A549 (cell line): ENCODE data around the gene PLPP6. TPM values are rescaled to one million over a fixed set of nuclear protein-coding genes. Genes with fewer than 3 reads are reported as not detected.

Experiments used
- ATAC-seq, 2 experiments: fragments of 200-7000 bp in 1 of 2; fragments of >200 bp in 1 of 2; cut with Nextera tagmentation in 1 of 2; cut with Tn5 transposase in 1 of 2; 3 replicates each; pipeline versions ENCODE4 v1.8.0 to v1.9.1; 2018 to 2020; ENCODE audit warnings: mild to moderate bottlenecking in 1 of 2, moderate library complexity in 1 of 2
- CTCF ChIA-PET: fragments of 300-600 bp; sonication (Branson Sonifier 250); formaldehyde crosslinking; extraction: SDS; loops from one replicate; lab custom pipeline; 2021; ENCODE audit warnings: antibody characterized with exemption, inconsistent platforms; lab: Yijun Ruan, JAX
- POLR2A ChIA-PET: fragments of 350-600 bp; formaldehyde crosslinking; extraction: SDS; loops from one replicate; lab custom pipeline; 2021; ENCODE audit warnings: antibody characterized with exemption, inconsistent platforms; lab: Yijun Ruan, JAX
- DNase-seq, 2 experiments: peaks; one replicate each; pipeline versions ENCODE4 v3.0.0 to v3.0.0-alpha.2; 2011 to 2016; ENCODE audit warnings: low read depth in 1 of 2, low spot score in 1 of 2
- FAIRE-seq: peaks from 2 replicates; lab custom pipeline; 2011; peaks lifted over from hg19 to GRCh38; lab: Jason Lieb, UNC
- H3K27ac ChIP-seq, 2 experiments: fragments of >200 bp; sonication (Bioruptor Twin); formaldehyde crosslinking; 3 replicates each; pipeline ENCODE4 v1.5.1; 2016 to 2017
- H3K4me1 ChIP-seq: fragments of >200 bp; sonication (Bioruptor Twin); formaldehyde crosslinking; 3 replicates; pipeline ENCODE4 v1.6.1; 2016
- H3K4me2 ChIP-seq: fragments of >200 bp; sonication (Bioruptor Twin); formaldehyde crosslinking; 3 replicates; pipeline ENCODE4 v1.6.1; 2016
- H3K4me3 ChIP-seq: fragments of >200 bp; sonication (Bioruptor Twin); formaldehyde crosslinking; 3 replicates; pipeline ENCODE4 v1.5.1; 2016
- H3K9me3 ChIP-seq: fragments of >200 bp; sonication (Bioruptor Twin); formaldehyde crosslinking; 3 replicates; pipeline ENCODE4 v1.6.1; 2016
- BHLHE40 ChIP-seq: IDR thresholded peaks from 2 replicates; pipeline ENCODE4 v1.6.1; 2012; ENCODE audit warnings: low read depth, low read length, inconsistent platforms
- CEBPB ChIP-seq, 2 experiments: fragments of >200 bp in 1 of 2; sonication (Bioruptor Twin) in 1 of 2; formaldehyde crosslinking in 1 of 2; IDR thresholded peaks; 2 replicates each; pipeline ENCODE4 v1.6.1; 2012 to 2016
- CTCF ChIP-seq: fragments of >200 bp; sonication (Bioruptor Twin); formaldehyde crosslinking; IDR thresholded peaks from 3 replicates; pipeline ENCODE4 v1.5.1; 2016
- E2F6 ChIP-seq: IDR thresholded peaks from 2 replicates; pipeline ENCODE4 v1.6.1; 2012; ENCODE audit warnings: low read depth, borderline replicate concordance
- EP300 ChIP-seq, 2 experiments: fragments of >200 bp; sonication (Bioruptor Twin); formaldehyde crosslinking; IDR thresholded peaks; 2 replicates in 1 of 2; 3 replicates in 1 of 2; pipeline ENCODE4 v1.6.1; 2016 to 2017
- ESRRA ChIP-seq: fragments of 150-350 bp; IDR thresholded peaks from 2 replicates; pipeline ENCODE4 v1.6.1; 2014; ENCODE audit warnings: mild to moderate bottlenecking, low read length, borderline replicate concordance
- FOSB ChIP-seq: fragments of 250-450 bp; sonication (Bioruptor Pico); IDR thresholded peaks from 2 replicates; pipeline ENCODE4 v1.5.0; 2020; ENCODE audit warnings: mild to moderate bottlenecking, moderate library complexity
- FOXS1 ChIP-seq: fragments of 250-450 bp; sonication (Bioruptor Pico); IDR thresholded peaks from 2 replicates; pipeline ENCODE4 v1.5.0; 2020; ENCODE audit warnings: mild to moderate bottlenecking, moderate library complexity
- GATA3 ChIP-seq: IDR thresholded peaks from 2 replicates; pipeline ENCODE4 v1.6.1; 2012; ENCODE audit warnings: borderline replicate concordance
- HDAC2 ChIP-seq: fragments of 200-600 bp; sonication (generic); IDR thresholded peaks from 2 replicates; pipeline ENCODE4 v1.6.1; 2016
- HES2 ChIP-seq: fragments of >200 bp; sonication (Bioruptor Twin); formaldehyde crosslinking; IDR thresholded peaks from 2 replicates; pipeline ENCODE4 v1.6.1; 2016
- JUN ChIP-seq, 2 experiments: fragments of >200 bp; sonication (Bioruptor Twin); formaldehyde crosslinking; IDR thresholded peaks; 2 replicates in 1 of 2; 3 replicates in 1 of 2; pipeline ENCODE4 v1.6.1; 2016 to 2017
- JUNB ChIP-seq: fragments of >200 bp; sonication (Bioruptor Twin); formaldehyde crosslinking; IDR thresholded peaks from 2 replicates; pipeline ENCODE4 v1.6.1; 2016
- KDM1A ChIP-seq: fragments of 200-600 bp; sonication (generic); IDR thresholded peaks from 2 replicates; pipeline ENCODE4 v1.6.1; 2016; ENCODE audit warnings: low read depth, mild to moderate bottlenecking
- KDM5A ChIP-seq: fragments of 200-600 bp; sonication (generic); IDR thresholded peaks from 2 replicates; pipeline ENCODE4 v1.6.1; 2016; ENCODE audit warnings: antibody characterized with exemption, mild to moderate bottlenecking
- NPAS2 ChIP-seq: fragments of 250-450 bp; sonication (Bioruptor Pico); IDR thresholded peaks from 2 replicates; pipeline ENCODE4 v1.8.0; 2022; ENCODE audit warnings: mild to moderate bottlenecking, moderate library complexity, borderline replicate concordance
- NR3C1 ChIP-seq: fragments of >200 bp; sonication (Bioruptor Twin); formaldehyde crosslinking; IDR thresholded peaks from 3 replicates; pipeline ENCODE4 v1.6.1; 2017
- PHF8 ChIP-seq: fragments of 200-600 bp; sonication (generic); IDR thresholded peaks from 2 replicates; pipeline ENCODE4 v1.6.1; 2016; ENCODE audit warnings: low read depth, mild to moderate bottlenecking, antibody characterized with exemption, moderate library complexity, borderline replicate concordance
- POLR2A ChIP-seq: IDR thresholded peaks from 2 replicates; pipeline ENCODE4 v1.6.1; 2012; ENCODE audit warnings: mild to moderate bottlenecking, low read length
- POLR2AphosphoS2 ChIP-seq: conservative IDR thresholded peaks from 2 replicates; pipeline ENCODE4 v1.6.1; 2012; ENCODE audit warnings: low read length, improper control_type of control experiment, inconsistent platforms
- RCOR1 ChIP-seq: fragments of 150-350 bp; IDR thresholded peaks from 2 replicates; pipeline ENCODE4 v1.6.1; 2014; ENCODE audit warnings: antibody characterized with exemption, low read length, low read depth
- RFX5 ChIP-seq: fragments of 450-650 bp; IDR thresholded peaks from 2 replicates; pipeline ENCODE4 v1.7.1; 2014; ENCODE audit warnings: antibody characterized with exemption, mild to moderate bottlenecking, moderate library complexity
- SREBF2 ChIP-seq: fragments of 450-650 bp; IDR thresholded peaks from 2 replicates; pipeline ENCODE4 v1.6.1; 2014; ENCODE audit warnings: mild to moderate bottlenecking, moderate library complexity
- TP53 ChIP-seq: fragments of 250-450 bp; sonication (Bioruptor Pico); IDR thresholded peaks from 2 replicates; pipeline ENCODE4 v1.5.0; 2021; ENCODE audit warnings: mild to moderate bottlenecking, moderate library complexity
- ZC3H11A ChIP-seq: fragments of 450-650 bp; IDR thresholded peaks from 2 replicates; pipeline ENCODE4 v1.6.1; 2014; ENCODE audit warnings: antibody characterized with exemption, mild to moderate bottlenecking
- ZNF302 ChIP-seq: fragments of 250-450 bp; sonication (Bioruptor Pico); IDR thresholded peaks from 2 replicates; pipeline ENCODE4 v1.9.0; 2021; ENCODE audit warnings: inconsistent platforms, mild to moderate bottlenecking, moderate library complexity
- WGBS: methylation state at CpG from one replicate; pipeline ENCODE4 v1.1.6; 2017; ENCODE audit errors: missing lambda C conversion rate; 5-methylcytosine and 5-hydroxymethylcytosine counted together
- polyA plus RNA-seq, 4 experiments: library from polyadenylated mRNA; depleted of rRNA in 3 of 4; stranded (reverse); fragments of >200 nt; fragmentation: RNase III in 1 of 4; extraction: RNeasy Plus Mini Kit Qiagen cat#74134 plus additional on column Dnase treatment in 1 of 4; gene quantifications; 2 replicates in 3 of 4; 3 replicates in 1 of 4; pipeline ENCODE4 v1.2.3, GENCODE V29; 2011 to 2017
- TF ChIP-seq, protein P1 (sequence below): fragments of 250-450 bp; sonication (Bioruptor Pico); IDR thresholded peaks from 2 replicates; pipeline ENCODE4 v1.5.0; 2020; ENCODE audit warnings: low read depth, mild to moderate bottlenecking, moderate library complexity
- TF ChIP-seq, protein P2 (sequence below): fragments of 200-600 bp; sonication (generic); IDR thresholded peaks from 2 replicates; pipeline ENCODE4 v1.6.1; 2016; ENCODE audit warnings: antibody characterized with exemption, mild to moderate bottlenecking, moderate library complexity
- TF ChIP-seq, protein P3 (sequence below): fragments of >200 bp; sonication (Bioruptor Twin); formaldehyde crosslinking; IDR thresholded peaks from 3 replicates; pipeline ENCODE4 v1.6.1; 2016

The PLPP6 gene
- polyA plus RNA-seq, 2 of the 4 experiments (the other 2 are of a cell fraction) = 11.2 to 13.5 TPM

GRCh38 chr9:4630836-4631235 lies 31.3 kb upstream of the PLPP6 start:
- TF ChIP-seq, protein P1, sequence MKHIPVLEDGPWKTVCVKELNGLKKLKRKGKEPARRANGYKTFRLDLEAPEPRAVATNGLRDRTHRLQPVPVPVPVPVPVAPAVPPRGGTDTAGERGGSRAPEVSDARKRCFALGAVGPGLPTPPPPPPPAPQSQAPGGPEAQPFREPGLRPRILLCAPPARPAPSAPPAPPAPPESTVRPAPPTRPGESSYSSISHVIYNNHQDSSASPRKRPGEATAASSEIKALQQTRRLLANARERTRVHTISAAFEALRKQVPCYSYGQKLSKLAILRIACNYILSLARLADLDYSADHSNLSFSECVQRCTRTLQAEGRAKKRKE (CRISPR knock-in tag) = no peak
- TF ChIP-seq ZNF302 (no peak), ZC3H11A (no peak), FOXS1 (CRISPR knock-in tag) (no peak), KDM1A (no peak), TP53 (CRISPR knock-in tag) (no peak), JUNB (no peak), RCOR1 (no peak), NR3C1 (no peak), JUN (IDR thresholded peaks at IDR 0.05) (no peak)
- TF ChIP-seq, protein P2, sequence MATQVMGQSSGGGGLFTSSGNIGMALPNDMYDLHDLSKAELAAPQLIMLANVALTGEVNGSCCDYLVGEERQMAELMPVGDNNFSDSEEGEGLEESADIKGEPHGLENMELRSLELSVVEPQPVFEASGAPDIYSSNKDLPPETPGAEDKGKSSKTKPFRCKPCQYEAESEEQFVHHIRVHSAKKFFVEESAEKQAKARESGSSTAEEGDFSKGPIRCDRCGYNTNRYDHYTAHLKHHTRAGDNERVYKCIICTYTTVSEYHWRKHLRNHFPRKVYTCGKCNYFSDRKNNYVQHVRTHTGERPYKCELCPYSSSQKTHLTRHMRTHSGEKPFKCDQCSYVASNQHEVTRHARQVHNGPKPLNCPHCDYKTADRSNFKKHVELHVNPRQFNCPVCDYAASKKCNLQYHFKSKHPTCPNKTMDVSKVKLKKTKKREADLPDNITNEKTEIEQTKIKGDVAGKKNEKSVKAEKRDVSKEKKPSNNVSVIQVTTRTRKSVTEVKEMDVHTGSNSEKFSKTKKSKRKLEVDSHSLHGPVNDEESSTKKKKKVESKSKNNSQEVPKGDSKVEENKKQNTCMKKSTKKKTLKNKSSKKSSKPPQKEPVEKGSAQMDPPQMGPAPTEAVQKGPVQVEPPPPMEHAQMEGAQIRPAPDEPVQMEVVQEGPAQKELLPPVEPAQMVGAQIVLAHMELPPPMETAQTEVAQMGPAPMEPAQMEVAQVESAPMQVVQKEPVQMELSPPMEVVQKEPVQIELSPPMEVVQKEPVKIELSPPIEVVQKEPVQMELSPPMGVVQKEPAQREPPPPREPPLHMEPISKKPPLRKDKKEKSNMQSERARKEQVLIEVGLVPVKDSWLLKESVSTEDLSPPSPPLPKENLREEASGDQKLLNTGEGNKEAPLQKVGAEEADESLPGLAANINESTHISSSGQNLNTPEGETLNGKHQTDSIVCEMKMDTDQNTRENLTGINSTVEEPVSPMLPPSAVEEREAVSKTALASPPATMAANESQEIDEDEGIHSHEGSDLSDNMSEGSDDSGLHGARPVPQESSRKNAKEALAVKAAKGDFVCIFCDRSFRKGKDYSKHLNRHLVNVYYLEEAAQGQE = no peak
- no peaks in the 10 kb centered on the region for H3K4me1 ChIP-seq
- no peak overlapping the region for H3K27ac ChIP-seq
- POLR2A ChIA-PET = no interaction called here
- H3K9me3 ChIP-seq = no peaks in the 10 kb centered on the region
- H3K4me3 ChIP-seq = no peak overlapping the region
- WGBS = 43% methylated on average over 2 of the region's 2 CpGs
- FAIRE-seq (no peak), ATAC-seq (no peak), DNase-seq (no peak)
- no peak overlapping the region for H3K4me2 ChIP-seq
- CTCF ChIA-PET = no interaction called here

DNA sequence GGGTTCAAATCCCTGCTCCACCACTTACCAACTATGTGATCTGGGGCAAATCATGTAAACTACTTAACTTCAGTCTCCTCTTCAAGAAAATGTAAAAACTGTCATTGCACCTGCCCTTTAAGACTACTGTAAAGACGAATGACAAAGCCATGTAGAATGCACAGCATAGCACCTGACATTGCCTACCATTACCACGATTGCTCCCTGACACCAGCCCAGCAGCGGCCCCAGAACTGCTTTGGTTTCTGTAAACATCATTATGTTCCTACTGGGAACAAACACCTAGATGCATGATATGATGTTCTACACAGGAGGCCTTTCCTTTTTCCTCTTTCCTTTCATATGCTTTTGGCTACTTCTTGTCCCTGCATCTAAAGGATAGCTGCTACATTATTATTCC lies 23.1 kb upstream of the PLPP6 start:
- FAIRE-seq (no peak), DNase-seq (no peak), ATAC-seq (no peak)
- 68% methylated on average over 3 of the region's 3 CpGs for WGBS
- Histone ChIP-seq H3K4me3 (no peak overlapping the region), H3K27ac (no peak overlapping the region), H3K9me3 (no peaks in the 10 kb centered on the region), H3K4me1 (no peaks in the 10 kb centered on the region), H3K4me2 (no peak overlapping the region)
- no peak for TF ChIP-seq FOSB (CRISPR knock-in tag)
- no peak for TF ChIP-seq GATA3
- no peak for TF ChIP-seq E2F6
- TF ChIP-seq TP53 (CRISPR knock-in tag) = no peak
- no peak for TF ChIP-seq POLR2AphosphoS2
- no peak for TF ChIP-seq SREBF2
- TF ChIP-seq CTCF = no peak
- no peak for TF ChIP-seq HES2
- TF ChIP-seq ESRRA = no peak
- no peak for TF ChIP-seq PHF8
- TF ChIP-seq NPAS2 = no peak
- no peak for TF ChIP-seq RFX5
- no peak for TF ChIP-seq EP300 (IDR thresholded peaks at IDR 0.05)
- TF ChIP-seq BHLHE40 = no peak
- TF ChIP-seq, protein P3, sequence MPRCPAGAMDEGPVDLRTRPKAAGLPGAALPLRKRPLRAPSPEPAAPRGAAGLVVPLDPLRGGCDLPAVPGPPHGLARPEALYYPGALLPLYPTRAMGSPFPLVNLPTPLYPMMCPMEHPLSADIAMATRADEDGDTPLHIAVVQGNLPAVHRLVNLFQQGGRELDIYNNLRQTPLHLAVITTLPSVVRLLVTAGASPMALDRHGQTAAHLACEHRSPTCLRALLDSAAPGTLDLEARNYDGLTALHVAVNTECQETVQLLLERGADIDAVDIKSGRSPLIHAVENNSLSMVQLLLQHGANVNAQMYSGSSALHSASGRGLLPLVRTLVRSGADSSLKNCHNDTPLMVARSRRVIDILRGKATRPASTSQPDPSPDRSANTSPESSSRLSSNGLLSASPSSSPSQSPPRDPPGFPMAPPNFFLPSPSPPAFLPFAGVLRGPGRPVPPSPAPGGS = no peak
- TF ChIP-seq HDAC2 = no peak
- TF ChIP-seq KDM5A = no peak
- no peak for TF ChIP-seq POLR2A
- no peak for TF ChIP-seq CEBPB (IDR thresholded peaks at IDR 0.05)
- CTCF ChIA-PET = interaction anchor here (1.4 to 2.2 kb wide), 4 partner anchors 11 to 263 kb away, joined by 4 to 18 read pairs (median 4); no protein-coding TSS in a partner anchor
- POLR2A ChIA-PET = no interaction called here
